Stomach smooth muscle (tissue), 2 donors: ENCODE results near the gene CCDC71L.

Experiments used
- H3K27ac ChIP-seq: one replicate; pipeline ENCODE4 v1.7.0; 2013; ENCODE audit warnings: mild to moderate bottlenecking, low read length, inconsistent platforms
- H3K27me3 ChIP-seq, 2 donors: one replicate each; pipeline ENCODE4 v1.7.0; 2013; ENCODE audit warnings: low read length in 2 of 2; ENCODE audit not compliant: insufficient read depth in 2 of 2, control insufficient read depth in 1 of 2
- H3K36me3 ChIP-seq, 2 donors: one replicate each; pipeline ENCODE4 v1.7.0; 2013; ENCODE audit warnings: low read length in 2 of 2; ENCODE audit not compliant: control insufficient read depth in 2 of 2, insufficient read depth in 2 of 2
- H3K4me1 ChIP-seq: one replicate; pipeline ENCODE4 v1.7.0; 2013; ENCODE audit warnings: low read length; ENCODE audit not compliant: control insufficient read depth, insufficient read depth
- H3K4me3 ChIP-seq, 2 donors: one replicate each; pipeline ENCODE4 v1.7.0; 2013; ENCODE audit warnings: low read length in 2 of 2
- H3K9ac ChIP-seq, 2 donors: one replicate each; pipeline ENCODE4 v1.7.0; 2013; ENCODE audit warnings: low read length in 2 of 2, mild to moderate bottlenecking in 1 of 2
- H3K9me3 ChIP-seq, 2 donors: one replicate each; pipeline ENCODE4 v1.7.0; 2013; ENCODE audit warnings: low read length in 2 of 2; ENCODE audit not compliant: control insufficient read depth in 2 of 2
- donor health status: healthy.
- donor health status: Pancreatic carcinoma.

Gene CCDC71L

GRCh38 chr7:106640368-106641141 is 20.4 kb downstream of the CCDC71L start:
- Histone ChIP-seq H3K27ac (no peak overlapping the region), H3K27me3 (no peaks in the 10 kb centered on the region), H3K9ac (no peak overlapping the region), H3K36me3 (no peaks in the 10 kb centered on the region), H3K9me3 (no peaks in the 10 kb centered on the region), H3K4me3 (no peak overlapping the region), H3K4me1 (no peaks in the 10 kb centered on the region)

- no peaks in the 10 kb centered on the region for H3K27me3 ChIP-seq
- H3K4me3 ChIP-seq: no peak overlapping the region
- no peak overlapping the region for H3K9ac ChIP-seq
- no peaks in the 10 kb centered on the region for H3K36me3 ChIP-seq
- no peaks in the 10 kb centered on the region for H3K4me1 ChIP-seq
- no peak overlapping the region for H3K27ac ChIP-seq
- H3K9me3 ChIP-seq: no peaks in the 10 kb centered on the region
Measured at GRCh38 chr7:106639476-106640334, 21.3 kb downstream of the CCDC71L start.

- no peak overlapping the region for H3K4me3 ChIP-seq
- no peak overlapping the region for H3K9ac ChIP-seq
- no peak overlapping the region for H3K27ac ChIP-seq
- H3K9me3 ChIP-seq: no peaks in the 10 kb centered on the region
- H3K27me3 ChIP-seq: no peaks in the 10 kb centered on the region
- H3K36me3 ChIP-seq: no peaks in the 10 kb centered on the region
- H3K4me1 ChIP-seq: no peaks in the 10 kb centered on the region
Measured at GRCh38 chr7:106635411-106635810, 25.5 kb downstream of the CCDC71L start.

GRCh38 chr7:106634958-106635357 is 26.0 kb downstream of the CCDC71L start:
- H3K4me3 ChIP-seq: no peak overlapping the region
- H3K27me3 ChIP-seq: no peaks in the 10 kb centered on the region

GRCh38 chr7:106630648-106631047 is 30.3 kb downstream of the CCDC71L start:
- no peak overlapping the region for H3K9ac ChIP-seq
- H3K4me1 ChIP-seq: no peaks in the 10 kb centered on the region
- no peak overlapping the region for H3K4me3 ChIP-seq
- no peaks in the 10 kb centered on the region for H3K36me3 ChIP-seq
- no peak overlapping the region for H3K27ac ChIP-seq
- H3K27me3 ChIP-seq: no peaks in the 10 kb centered on the region
- H3K9me3 ChIP-seq: no peaks in the 10 kb centered on the region

More at GRCh38 chr7:106634958-106635357, 26.0 kb downstream of the CCDC71L start:
- Histone ChIP-seq H3K4me1 (no peaks in the 10 kb centered on the region), H3K9ac (no peak overlapping the region), H3K9me3 (no peaks in the 10 kb centered on the region), H3K36me3 (no peaks in the 10 kb centered on the region), H3K27ac (no peak overlapping the region)

- Histone ChIP-seq H3K27me3 (no peaks in the 10 kb centered on the region), H3K9ac (no peak overlapping the region), H3K4me3 (no peak overlapping the region), H3K27ac (no peak overlapping the region), H3K9me3 (no peaks in the 10 kb centered on the region), H3K4me1 (no peaks in the 10 kb centered on the region), H3K36me3 (no peaks in the 10 kb centered on the region)
Measured at GRCh38 chr7:106629516-106629915, 31.4 kb downstream of the CCDC71L start.

GRCh38 chr7:106626376-106627164 is 34.4 kb downstream of the CCDC71L start:
- H3K9me3 ChIP-seq: peaks cover 0 to 5% of the 10 kb centered on the region in 2 donors
- H3K9ac ChIP-seq: no peak overlapping the region
- H3K36me3 ChIP-seq: no peaks in the 10 kb centered on the region
- no peak overlapping the region for H3K27ac ChIP-seq
- H3K27me3 ChIP-seq: no peaks in the 10 kb centered on the region
- no peak overlapping the region for H3K4me3 ChIP-seq
- no peaks in the 10 kb centered on the region for H3K4me1 ChIP-seq

GRCh38 chr7:106625678-106626301 is 35.2 kb downstream of the CCDC71L start:
- H3K4me3 ChIP-seq: no peak overlapping the region
- peaks cover 0 to 5% of the 10 kb centered on the region in 2 donors for H3K9me3 ChIP-seq
- no peak overlapping the region for H3K27ac ChIP-seq
- H3K27me3 ChIP-seq: no peaks in the 10 kb centered on the region
- H3K4me1 ChIP-seq: no peaks in the 10 kb centered on the region
- H3K36me3 ChIP-seq: no peaks in the 10 kb centered on the region
- no peak overlapping the region for H3K9ac ChIP-seq

GRCh38 chr7:106623853-106624252 is 37.1 kb downstream of the CCDC71L start:
- Histone ChIP-seq H3K9me3 (peaks cover 0 to 5% of the 10 kb centered on the region in 2 donors), H3K9ac (no peak overlapping the region), H3K4me1 (no peaks in the 10 kb centered on the region), H3K4me3 (no peak overlapping the region), H3K27ac (no peak overlapping the region), H3K36me3 (no peaks in the 10 kb centered on the region), H3K27me3 (no peaks in the 10 kb centered on the region)

GRCh38 chr7:106623315-106623660 is 37.7 kb downstream of the CCDC71L start:
- Histone ChIP-seq H3K9ac (no peak overlapping the region), H3K36me3 (no peaks in the 10 kb centered on the region), H3K4me1 (no peaks in the 10 kb centered on the region), H3K27ac (no peak overlapping the region), H3K4me3 (no peak overlapping the region), H3K9me3 (peaks cover 0 to 5% of the 10 kb centered on the region in 2 donors), H3K27me3 (no peaks in the 10 kb centered on the region)
